Amniotic epithelial cell (primary cell): ENCODE data around the gene GALK2.
A peak's percentile ranks its signal among the peaks of the same experiment; 100 is the strongest.

Source experiments
- DNase-seq: peaks from one replicate; pipeline ENCODE4 v3.0.0-alpha.2; 2010; ENCODE audit warnings: low read depth

Gene GALK2

DNA sequence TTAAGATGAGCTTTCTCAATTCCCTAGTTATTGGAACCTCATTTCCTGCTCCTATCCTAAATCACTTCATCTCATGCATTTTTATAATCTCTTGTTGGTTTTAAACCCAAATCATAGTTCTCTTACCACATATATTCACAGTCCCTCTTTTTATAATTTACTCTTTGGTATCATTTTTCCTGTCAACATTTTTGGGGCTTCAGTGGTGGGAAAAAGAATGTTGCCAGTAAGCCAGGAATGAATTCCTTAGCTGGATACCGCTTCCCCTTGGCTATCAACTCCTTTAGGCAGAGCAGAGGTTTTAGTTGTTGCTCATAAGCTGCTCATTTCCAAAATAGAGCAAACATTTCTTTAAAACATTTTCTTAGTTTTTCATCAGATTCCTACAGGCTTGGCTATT lies 112.3 kb downstream of the GALK2 start:
- DNase-seq = peak; percentile 88

DNA sequence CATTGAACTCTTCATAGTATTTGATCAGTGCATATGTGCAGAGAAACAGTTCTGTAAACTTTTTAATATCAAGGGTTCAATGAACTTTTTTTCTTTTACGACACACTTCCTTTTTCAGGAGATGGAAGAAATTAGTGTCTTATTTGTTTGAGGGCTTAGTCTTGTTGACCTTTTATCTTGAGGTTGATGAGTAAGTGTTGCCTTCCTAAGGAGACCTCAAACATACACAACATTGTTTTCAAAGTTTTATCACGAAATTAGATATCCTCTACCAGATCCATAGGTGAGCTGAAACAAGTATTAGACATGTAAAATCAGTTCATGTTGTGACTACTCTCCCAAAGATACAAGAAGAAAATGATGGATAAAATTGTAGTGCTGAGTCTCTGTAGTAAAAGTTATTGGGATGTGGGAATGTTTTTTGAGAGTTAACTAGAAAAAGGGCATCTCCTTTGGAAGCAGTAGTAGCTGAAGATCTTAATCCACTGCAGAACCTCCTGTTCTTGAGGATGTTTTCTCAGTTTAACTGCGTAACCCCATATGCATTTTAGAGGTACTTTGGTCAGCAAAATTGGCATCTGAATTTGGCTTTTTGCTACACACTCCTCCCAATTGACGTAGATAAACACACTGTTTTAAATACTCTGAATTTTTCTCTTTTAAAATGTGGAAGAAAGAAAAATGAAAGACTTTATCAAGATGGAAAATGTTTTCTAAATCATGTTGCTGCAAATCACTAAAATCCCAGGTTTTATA lies 116.8 kb downstream of the GALK2 start:
- DNase-seq = peak; percentile 60

DNA sequence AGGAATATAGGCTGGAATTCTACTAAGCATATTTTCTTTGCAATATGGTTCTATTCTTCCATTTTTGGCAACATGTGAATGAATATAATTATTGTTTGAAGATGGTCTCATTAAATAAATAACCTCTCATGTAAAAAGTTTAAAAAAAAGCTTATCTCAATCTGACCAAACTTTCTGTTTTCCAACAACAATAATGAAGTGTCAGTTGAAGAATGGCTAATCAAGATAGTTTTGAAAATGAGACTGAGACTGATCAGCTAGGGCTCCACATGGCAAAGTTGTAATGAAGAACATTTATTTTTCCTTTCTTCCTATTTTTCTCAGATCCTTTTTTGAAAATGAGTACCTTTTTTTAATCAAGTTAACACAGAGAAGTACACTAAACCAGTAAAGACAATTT lies 117.4 kb downstream of the GALK2 start:
- no peak for DNase-seq

DNA sequence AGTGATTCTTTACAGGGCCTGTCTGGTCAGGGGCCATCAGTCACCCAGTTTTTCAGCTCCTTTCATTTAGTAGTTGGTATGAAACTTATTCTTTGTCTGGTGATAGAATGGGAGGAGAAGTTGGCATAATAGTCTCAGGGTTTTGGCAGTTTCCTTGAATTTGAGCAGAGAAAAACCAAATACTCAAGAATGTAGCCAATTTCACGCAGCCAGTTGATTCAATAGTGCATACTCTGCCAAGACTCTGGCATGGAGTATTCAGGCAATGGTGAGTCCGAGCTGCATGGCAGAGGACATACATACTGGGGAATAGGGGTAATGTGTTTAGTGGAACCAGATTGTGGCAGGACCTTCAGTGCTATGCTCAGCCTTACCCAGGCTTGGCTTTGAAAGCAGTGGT lies 118.3 kb downstream of the GALK2 start:
- no peak for DNase-seq

DNA sequence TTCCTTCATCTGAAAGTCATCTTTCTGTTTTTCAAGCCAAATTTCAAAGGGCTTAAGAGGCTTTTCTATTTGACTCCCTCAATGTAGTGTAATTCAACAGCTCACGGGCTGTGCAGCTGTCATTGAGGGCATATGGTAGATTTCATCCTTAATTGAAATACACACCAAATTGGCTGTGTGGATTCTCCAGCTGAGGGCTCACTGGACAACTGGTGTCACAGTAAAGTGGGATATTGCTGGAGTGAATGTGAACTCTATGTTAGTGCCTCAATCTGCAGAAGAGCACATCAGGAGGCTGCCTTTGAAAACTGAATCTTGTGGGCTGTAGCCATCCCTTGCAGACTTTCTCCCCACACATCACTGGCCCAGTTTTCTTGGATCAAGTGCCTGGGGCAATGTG lies 120.1 kb downstream of the GALK2 start:
- no peak for DNase-seq

DNA sequence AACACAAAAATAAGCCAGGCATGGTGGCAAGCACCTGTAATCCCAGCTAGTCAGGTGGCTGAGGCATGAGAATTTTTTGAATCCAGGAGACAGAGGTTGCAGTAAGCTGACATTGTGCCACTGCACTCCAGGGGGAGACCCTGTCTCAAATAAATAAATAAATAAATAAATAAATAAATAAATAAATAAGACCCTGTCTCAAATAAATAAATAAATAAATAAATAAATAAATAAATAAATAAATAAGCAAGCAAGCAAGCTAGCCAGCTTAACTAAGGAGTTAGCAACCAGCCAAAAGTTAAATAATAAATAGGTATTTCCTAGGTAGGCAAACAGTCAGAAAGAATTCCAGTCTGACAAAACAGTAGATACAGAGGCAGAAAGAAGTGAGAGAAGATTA lies 123.9 kb downstream of the GALK2 start:
- no peak for DNase-seq

DNA sequence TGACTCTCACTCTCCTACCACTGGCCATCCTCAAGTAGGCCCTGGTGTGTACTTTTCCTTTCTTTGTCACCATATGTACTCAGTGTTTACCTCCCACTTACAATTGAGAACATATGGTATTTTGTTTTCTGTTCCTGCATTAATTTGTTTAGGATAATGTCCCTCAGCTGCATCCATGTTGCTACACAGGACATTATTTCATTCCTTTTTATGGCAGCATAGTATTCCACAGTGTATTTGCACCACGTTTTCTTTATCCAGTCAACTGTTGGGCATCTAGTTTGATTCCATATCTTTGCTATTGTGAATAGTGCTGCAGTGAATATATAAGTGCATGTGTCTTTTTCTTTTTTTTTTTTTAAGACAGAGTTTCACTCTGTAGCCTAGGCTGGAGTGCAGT lies 126.2 kb downstream of the GALK2 start:
- DNase-seq = no peak

DNA sequence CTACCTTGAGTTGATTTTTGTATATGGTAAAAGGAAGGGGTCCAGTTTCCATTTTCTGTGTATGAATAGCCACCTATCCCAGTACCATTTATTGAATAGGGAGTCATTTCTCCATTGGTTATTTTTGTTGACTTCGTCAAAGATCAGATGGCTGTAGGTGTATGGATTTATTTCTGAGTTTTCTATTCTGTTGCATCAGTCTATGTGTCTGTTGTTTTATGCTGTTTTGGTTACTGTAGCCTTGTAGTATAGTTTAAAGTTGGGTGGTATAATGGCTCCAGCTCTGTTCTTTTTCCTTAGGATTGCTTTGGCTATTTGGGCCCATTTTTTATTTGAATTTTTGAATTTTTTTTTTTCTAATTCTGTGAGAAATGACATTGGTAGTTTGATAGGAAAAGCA lies 127.5 kb downstream of the GALK2 start:
- DNase-seq = no peak

DNA sequence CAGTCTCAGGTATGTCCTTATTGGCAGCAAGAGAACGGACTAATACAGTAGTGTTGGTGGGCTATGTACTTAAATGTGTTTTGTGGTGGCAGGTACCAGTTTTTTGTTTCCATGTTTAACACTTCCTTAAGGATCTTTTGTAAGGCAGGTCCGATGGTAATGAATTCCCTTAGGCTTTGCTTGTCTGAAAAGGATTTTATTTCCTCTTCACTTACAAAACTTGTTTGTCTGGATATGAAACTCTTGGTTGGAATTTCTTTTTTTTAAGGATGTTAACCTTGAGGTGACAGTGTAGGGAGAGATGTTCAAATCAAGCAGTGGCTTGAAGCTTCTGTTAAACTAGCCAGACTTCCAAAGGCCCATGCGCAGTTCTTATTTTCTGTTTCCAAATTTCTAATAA lies 130.8 kb downstream of the GALK2 start:
- DNase-seq = no peak

DNA sequence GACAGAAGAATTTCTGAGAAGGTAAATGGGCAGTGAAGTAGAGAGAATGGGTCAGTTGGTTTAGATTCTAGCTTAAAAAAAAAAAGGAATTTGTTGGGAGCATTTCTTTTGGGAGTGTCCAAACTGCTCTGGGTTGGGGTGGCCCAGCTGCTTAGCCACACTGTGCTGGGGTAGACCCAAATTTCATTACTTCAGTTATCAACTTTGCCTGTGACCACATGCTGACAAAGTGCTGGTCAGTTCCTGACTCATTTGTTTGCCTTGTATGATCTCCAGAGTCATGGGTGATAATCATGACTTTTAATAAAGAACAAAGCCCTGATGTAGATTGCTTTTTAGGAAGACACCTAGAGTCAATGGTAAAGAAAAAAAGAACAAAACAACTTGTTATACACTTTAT lies 131.5 kb downstream of the GALK2 start:
- peak; percentile 24 for DNase-seq

DNA sequence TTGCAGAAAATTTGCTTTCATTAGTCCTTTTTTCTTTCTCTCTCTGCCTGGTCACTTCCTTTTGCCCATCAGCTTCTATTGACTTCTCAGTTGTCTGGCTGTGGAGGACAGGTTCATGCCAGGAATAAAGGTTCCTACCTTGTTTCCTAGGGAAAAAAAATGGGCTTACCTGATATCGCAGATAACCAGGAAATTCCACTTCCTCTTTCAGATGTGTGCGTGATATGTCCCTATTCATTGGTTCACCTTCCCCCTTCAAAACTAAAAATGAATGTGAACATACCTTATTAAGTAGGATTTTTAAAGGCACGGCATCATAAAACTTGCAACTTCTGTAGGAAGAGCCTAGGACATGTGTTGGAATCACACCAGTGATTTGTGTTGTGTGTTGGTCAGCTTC lies 133.0 kb downstream of the GALK2 start:
- DNase-seq = no peak

DNA sequence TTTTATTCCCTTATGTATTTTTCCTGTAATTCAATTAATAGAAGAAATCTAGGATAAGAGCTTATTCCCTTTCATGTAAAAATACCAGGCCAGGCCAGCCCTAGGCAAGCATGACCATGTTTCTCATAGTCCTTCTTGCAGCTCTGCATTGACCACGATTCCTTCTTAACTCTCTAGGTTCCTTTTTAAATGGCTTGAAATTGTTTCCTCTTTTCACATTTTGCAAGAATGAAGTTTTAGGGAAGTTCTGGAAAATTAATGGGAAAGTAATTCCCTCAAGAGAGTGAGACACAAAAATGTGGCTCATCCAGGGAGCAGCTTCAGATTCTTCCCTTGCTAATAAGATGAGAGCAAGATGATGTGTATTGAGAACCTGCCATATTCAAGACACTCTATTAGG lies 136.5 kb downstream of the GALK2 start:
- no peak for DNase-seq

DNA sequence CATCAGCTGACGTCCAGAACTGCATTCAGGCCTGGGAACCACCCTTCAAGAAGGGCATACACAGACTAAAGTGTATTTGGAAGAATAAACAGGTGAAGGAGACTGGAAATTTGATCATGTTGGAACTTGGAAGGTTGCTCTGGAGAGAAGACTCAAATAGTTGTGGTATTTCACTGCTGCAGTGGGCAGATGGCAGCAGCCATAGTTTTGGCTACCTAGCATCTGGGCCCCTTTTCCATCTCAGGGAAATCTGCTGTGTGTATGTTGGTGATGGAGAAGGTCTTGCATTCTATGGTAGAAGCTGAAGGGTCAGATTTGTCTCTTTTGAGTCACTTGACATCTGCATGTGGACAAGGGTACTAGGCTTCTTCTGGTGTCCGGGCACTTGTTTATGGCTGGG lies 138.6 kb downstream of the GALK2 start:
- no peak for DNase-seq

DNA sequence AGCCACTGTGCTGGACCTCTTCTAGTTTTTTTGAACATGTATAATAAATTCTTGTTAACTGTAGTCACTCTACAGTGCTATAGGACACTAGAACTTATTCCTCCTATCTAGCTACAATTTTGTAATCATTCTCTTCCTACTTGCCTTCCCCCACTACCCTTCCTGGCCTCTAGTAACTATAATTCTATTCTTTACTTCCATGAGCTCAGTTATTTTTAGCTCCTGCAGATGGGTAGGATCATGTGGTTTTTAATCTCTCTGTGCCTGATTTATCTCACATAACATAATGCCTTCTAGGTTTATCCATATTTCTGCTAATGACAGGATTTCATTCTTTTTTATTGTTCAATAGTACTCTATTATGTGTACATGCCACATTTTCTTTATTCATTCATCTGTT lies 139.8 kb downstream of the GALK2 start:
- peak; percentile 22 for DNase-seq

DNA sequence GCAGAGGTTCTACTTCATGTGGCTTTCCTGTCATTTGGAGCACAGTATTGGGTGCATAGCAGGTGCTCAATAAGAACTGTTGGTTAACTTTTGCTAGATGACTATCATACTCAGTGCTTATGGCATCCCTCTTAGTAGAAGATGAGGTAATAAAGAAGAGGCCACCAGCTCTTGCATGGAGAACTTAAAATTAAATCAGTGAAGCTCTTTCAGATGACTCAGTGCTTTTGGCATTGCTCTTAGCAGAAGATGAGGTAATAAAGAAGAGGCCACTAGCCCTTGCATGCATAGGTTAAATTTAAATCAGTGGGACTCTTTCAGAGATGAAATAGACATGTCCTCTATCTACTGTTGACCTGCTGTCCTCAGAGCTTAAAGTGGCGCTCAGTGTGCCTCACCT lies 143.6 kb downstream of the GALK2 start:
- peak; percentile 83 for DNase-seq

DNA sequence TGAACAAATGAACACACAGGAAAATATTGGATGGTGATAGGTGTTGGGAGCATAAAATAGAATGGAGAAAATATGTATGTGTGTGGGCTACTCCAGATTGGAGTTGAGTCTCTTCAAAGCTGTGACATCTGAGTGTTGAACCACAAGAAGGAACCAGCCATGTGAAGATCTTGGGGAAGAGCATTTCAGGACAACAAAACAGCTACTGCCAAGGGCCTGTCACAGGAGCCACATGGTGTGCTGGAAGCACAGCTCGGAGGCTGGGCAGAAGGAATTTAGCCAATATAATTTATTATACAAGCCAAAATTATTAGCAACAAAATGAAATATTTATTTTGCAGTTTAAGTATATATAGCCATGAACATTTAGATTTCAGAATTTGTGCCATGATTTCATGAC lies 144.7 kb downstream of the GALK2 start:
- no peak for DNase-seq

DNA sequence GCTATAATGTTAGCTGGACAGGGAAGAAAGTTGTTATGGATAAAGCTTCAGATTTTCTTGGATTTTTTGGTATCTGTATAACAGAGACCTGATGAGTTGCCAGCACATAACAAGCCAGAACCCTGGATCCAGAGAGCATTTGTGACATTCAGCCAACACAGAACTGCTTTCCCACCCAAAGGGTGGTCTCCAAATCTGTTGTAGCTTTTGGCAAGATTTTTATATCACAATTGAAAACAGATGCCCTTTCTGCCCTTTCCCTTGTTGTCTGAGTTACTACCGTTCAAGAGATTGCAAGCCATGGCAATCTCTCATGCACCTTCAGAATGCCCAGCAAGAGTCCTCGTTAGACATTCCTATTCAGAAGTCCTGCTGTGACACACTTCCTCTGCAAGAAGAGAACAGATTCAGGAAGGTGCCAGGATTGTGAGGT lies 145.4 kb downstream of the GALK2 start:
- DNase-seq = no peak

DNA sequence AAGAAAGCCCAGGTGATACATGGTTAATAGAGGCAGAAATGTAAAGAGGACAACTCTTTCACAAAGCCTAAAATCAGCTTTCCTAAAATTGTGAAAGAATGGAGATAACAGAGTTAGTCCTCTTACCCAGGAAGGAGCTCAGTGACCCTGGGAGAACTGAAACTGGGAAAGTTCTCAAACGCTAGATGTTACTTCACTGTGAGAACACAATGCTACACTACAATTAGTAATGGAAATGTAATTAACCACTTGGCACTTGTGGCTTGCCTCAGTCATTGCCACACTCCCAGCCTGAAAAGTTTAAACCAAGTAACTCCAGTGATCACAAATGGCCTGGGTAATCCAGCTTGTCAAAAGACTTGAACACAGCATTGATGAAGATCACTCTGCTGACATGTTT lies 150.3 kb downstream of the GALK2 start:
- no peak for DNase-seq

DNA sequence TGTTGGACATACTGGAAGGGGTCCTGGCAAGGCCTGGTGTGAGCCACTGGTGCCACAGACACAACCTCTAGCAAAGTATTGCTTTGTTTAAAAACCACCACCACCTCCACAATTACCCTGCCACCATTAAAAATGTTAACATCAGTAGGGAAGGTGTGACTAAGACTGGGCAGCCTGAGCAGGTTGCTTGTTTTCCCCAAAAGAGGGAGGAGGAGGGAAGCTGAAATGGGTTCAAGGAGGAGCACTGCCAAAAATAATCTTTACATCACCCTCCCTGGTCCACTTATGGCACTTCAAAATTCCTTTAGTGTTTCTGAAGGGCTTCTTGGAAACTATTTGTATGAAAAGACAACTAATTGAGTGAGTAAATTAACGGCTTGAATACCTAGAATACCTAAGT lies 153.2 kb downstream of the GALK2 start:
- DNase-seq = no peak

DNA sequence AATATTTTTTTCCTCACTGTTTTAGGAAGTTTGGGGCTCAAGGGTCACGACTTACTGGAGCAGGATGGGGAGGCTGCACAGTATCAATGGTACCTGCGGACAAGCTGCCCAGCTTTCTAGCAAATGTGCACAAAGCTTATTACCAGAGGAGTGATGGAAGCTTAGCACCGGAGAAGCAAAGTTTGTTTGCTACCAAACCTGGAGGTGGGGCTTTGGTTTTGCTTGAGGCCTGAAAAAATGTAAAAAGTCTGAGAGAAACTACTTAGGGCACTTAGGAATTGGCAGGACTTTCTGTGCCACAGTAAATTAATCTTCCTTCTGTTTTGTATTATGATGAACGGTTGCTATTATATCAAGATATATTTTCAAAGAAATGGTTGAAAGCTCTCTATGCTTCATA lies 157.9 kb downstream of the GALK2 start:
- DNase-seq = no peak

DNA sequence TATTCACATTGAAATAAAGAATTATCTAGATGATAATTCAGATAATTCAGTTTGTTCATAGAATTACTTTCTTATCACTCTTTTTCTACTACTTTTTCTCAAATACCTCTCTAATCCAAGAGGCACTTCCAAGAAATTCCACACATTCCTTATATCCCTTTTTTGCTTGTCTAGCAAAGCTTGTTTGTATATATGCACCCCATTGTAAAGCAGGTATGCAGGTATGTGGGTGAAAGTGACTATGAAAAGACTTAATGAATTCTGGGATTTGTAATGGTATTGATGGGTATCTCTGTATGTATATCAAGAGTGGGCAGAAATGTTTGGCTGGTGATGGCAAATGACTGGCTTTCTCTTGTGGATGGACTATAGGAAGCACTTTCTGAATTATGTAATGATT lies 158.9 kb downstream of the GALK2 start:
- no peak for DNase-seq

DNA sequence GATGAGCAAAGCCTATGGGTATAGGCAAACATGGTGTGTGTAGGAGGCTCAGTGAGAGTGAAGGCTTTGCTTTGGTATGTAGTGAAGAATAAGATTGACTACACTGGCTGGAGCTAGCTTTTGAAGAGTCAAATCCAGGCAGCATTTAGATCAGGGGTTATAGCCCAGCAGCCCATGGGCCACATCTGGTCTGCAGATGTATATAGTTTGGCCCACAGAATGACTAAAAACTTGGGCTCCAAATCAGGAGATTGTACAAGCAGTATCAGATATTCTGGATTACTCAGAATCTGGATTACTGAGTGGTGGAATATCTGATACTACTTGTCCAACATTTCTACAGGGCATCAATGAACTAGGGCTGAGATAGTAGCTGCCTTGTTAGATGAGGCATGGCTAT lies 160.1 kb downstream of the GALK2 start:
- no peak for DNase-seq

DNA sequence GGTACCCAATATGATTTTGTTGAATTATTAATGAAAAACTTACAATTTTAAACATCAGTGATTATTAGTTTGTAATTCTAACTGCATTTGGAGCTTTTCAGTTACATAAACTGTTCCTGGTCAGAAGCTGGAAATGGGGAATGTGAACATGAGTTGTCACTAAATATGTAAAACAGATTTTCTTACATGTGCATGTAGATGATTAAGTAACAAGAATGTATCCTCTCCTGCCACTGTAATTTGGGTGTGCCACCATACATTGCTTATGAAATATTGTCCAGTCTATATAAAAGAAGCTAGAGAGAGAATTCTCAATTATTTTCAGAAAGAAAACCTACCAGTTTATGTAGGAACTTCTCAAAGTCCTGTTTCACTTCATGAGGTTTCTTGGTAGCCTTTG lies 161.4 kb downstream of the GALK2 start:
- DNase-seq = no peak

DNA sequence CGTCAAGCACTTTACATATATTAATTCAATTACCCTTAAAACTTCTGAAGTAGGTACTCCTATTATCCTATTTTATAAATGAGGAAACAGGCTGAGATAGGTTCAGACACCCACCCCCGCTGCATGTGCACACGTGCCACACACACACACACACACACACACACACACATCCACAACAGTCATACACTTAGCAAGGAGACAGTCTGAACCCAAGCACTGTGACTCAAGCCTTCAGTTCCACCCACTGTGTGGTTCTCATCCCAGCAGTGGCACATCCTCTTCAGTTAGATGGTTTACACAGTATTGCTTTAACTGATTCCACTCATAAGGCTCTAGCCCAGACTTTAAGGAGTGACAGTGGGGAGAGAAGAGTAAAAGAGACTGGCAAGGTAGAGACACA lies 161.9 kb downstream of the GALK2 start:
- peak; percentile 11 for DNase-seq

DNA sequence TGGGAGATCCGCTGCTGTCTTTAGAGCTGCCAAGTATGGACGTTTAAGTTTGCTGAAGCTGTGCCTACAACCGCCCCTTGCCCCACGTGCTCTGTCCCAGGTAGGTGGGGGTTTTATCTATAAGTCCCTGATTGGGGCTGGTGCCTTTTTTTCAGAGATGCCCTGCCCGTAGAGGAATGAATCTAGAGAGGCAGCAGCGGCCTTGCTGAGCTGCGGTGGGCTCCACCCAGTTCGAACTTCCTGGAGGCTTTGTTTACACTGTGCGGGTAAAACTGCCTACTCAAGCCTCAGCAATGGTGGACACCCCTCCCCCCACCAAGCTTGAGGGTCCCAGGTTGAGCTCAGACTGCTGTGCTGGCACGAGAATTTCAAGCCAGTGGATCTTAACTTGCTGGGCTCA lies 169.6 kb downstream of the GALK2 start:
- DNase-seq = no peak
